ENCODE data around the gene RPL36A. TPM values are rescaled to one million over a fixed set of nuclear protein-coding genes. Genes with fewer than 3 reads are reported as not detected.
A peak's percentile ranks its signal among the peaks of the same experiment; 100 is the strongest.

The RPL36A gene
- total RNA-seq, 1 donor from 2014 or later, result 298 TPM

GRCh38 chrX:101394372-101394771, 3.6 kb downstream of the RPL36A start:
- DNase-seq (ENCODE audit: low spot score in 2 of 2, unreplicated experiment in 2 of 2), result no peak
- Mint-ChIP-seq H3K4me1 (peaks cover 13% of the 10 kb centered on the region), H3K27me3 (ENCODE audit: low read depth) (no peaks in the 10 kb centered on the region), H3K27ac (no peak overlapping the region), H3K9me3 (peaks cover 2% of the 10 kb centered on the region), H3K36me3 (peaks cover 8% of the 10 kb centered on the region), H3K4me3 (no peak overlapping the region)
- no peak for TF ChIP-seq CTCF (IDR thresholded peaks at IDR 0.05; ENCODE audit: unreplicated experiment)

GRCh38 chrX:101395789-101396188, 5.0 kb downstream of the RPL36A start:
- DNase-seq (ENCODE audit: low spot score in 2 of 2, unreplicated experiment in 2 of 2), result no peak
- Mint-ChIP-seq H3K36me3 (peaks cover 16% of the 10 kb centered on the region), H3K4me3 (no peak overlapping the region), H3K27ac (no peak overlapping the region), H3K9me3 (peaks cover 6% of the 10 kb centered on the region), H3K27me3 (ENCODE audit: low read depth) (no peaks in the 10 kb centered on the region), H3K4me1 (peaks cover 10% of the 10 kb centered on the region)
- no peak for TF ChIP-seq CTCF (IDR thresholded peaks at IDR 0.05; ENCODE audit: unreplicated experiment)

GRCh38 chrX:101397779-101398178, 7.0 kb downstream of the RPL36A start:
- DNase-seq (ENCODE audit: low spot score in 2 of 2, unreplicated experiment in 2 of 2), result no peak
- Mint-ChIP-seq H3K4me3 (no peak overlapping the region), H3K27me3 (ENCODE audit: low read depth) (no peaks in the 10 kb centered on the region), H3K4me1 (peaks cover 5% of the 10 kb centered on the region), H3K27ac (peak overlapping the region; percentile 4), H3K36me3 (peaks cover 18% of the 10 kb centered on the region), H3K9me3 (peaks cover 10% of the 10 kb centered on the region)
- TF ChIP-seq CTCF (IDR thresholded peaks at IDR 0.05; ENCODE audit: unreplicated experiment), result no peak

GRCh38 chrX:101398694-101399093, 7.9 kb downstream of the RPL36A start:
- DNase-seq (ENCODE audit: low spot score in 2 of 2, unreplicated experiment in 2 of 2), result no peak
- TF ChIP-seq CTCF (IDR thresholded peaks at IDR 0.05; ENCODE audit: unreplicated experiment), result no peak
- Mint-ChIP-seq H3K4me3 (no peak overlapping the region), H3K9me3 (peaks cover 10% of the 10 kb centered on the region), H3K27me3 (ENCODE audit: low read depth) (no peaks in the 10 kb centered on the region), H3K4me1 (peaks cover 2% of the 10 kb centered on the region), H3K36me3 (peaks cover 14% of the 10 kb centered on the region), H3K27ac (no peak overlapping the region)

- H3K4me1 Mint-ChIP-seq, result no peaks in the 10 kb centered on the region
- no peak for TF ChIP-seq CTCF (IDR thresholded peaks at IDR 0.05; ENCODE audit: unreplicated experiment)
- peaks cover 17% of the 10 kb centered on the region for H3K36me3 Mint-ChIP-seq
- peaks cover 15% of the 10 kb centered on the region for H3K9me3 Mint-ChIP-seq
- no peak overlapping the region for H3K27ac Mint-ChIP-seq
- no peaks in the 10 kb centered on the region for H3K27me3 Mint-ChIP-seq (ENCODE audit: low read depth)
- DNase-seq (ENCODE audit: low spot score in 2 of 2, unreplicated experiment in 2 of 2), result no peak
- no peak overlapping the region for H3K4me3 Mint-ChIP-seq
Observed at GRCh38 chrX:101399825-101400224, 9.0 kb downstream of the RPL36A start.

- H3K27me3 Mint-ChIP-seq (ENCODE audit: low read depth), result no peaks in the 10 kb centered on the region
- peaks cover 25% of the 10 kb centered on the region for H3K9me3 Mint-ChIP-seq
- H3K4me3 Mint-ChIP-seq, result peak overlapping the region; percentile 84
- peaks cover 22% of the 10 kb centered on the region for H3K4me1 Mint-ChIP-seq
- peak overlapping the region; percentile 98 for H3K27ac Mint-ChIP-seq
- peaks cover 10% of the 10 kb centered on the region for H3K36me3 Mint-ChIP-seq
- no peak for TF ChIP-seq CTCF (IDR thresholded peaks at IDR 0.05; ENCODE audit: unreplicated experiment)
- no peak for DNase-seq (ENCODE audit: low spot score in 2 of 2, unreplicated experiment in 2 of 2)
Observed at GRCh38 chrX:101407167-101407747, 16.4 kb downstream of the RPL36A start.

All from mesothelial cell of epicardium (in vitro differentiated cells).